IMR-90 (cell line): Measurements from ENCODE around the gene CACNA2D3. TPM values are rescaled to one million over a fixed set of nuclear protein-coding genes. Genes with fewer than 3 reads are reported as not detected.
"Not testable (repeated sequence)": the region's sequence is repeated elsewhere in the genome, so short reads cannot be mapped to it uniquely, and the experiment has no call there.

Experiments
- ATAC-seq: fragments of 200-7000 bp; cut with Tn5 transposase; 2 replicates; pipeline ENCODE4 v1.9.1; 2020; ENCODE audit warnings: low read depth, mild to moderate bottlenecking, moderate library complexity
- BruUV-seq: library from RNA; stranded (reverse); fragments of 400-500 nt; replicated peaks from 2 replicates; lab custom pipeline; 2021; lab: Mats Ljungman, UMichigan
- CTCF ChIA-PET: fragments of 300-600 bp; formaldehyde crosslinking; extraction: SDS; loops from one replicate; lab custom pipeline; 2021; ENCODE audit warnings: antibody characterized with exemption; lab: Yijun Ruan, JAX
- POLR2A ChIA-PET: fragments of 300-600 bp; sonication (Branson Sonifier 250); formaldehyde crosslinking; loops from one replicate; lab custom pipeline; 2022; ENCODE audit warnings: antibody characterized with exemption; ENCODE audit not compliant: unreplicated experiment; lab: Charles Lee
- DNase-seq: peaks from one replicate; pipeline ENCODE4 v3.0.0; 2013
- H2AFZ ChIP-seq: replicated peaks from 2 replicates; pipeline ENCODE3; 2013; ENCODE audit warnings: low read length, mild to moderate bottlenecking; ENCODE audit not compliant: poor library complexity
- H2AK5ac ChIP-seq: 2 replicates; pipeline ENCODE4 v1.6.1; 2013; ENCODE audit warnings: low read depth, low read length, inconsistent platforms
- H2AK9ac ChIP-seq: replicated peaks from 2 replicates; pipeline ENCODE3; 2013; ENCODE audit warnings: mild to moderate bottlenecking, low read depth, low read length, moderate library complexity; ENCODE audit not compliant: poor library complexity
- H2BK120ac ChIP-seq: 2 replicates; pipeline ENCODE4 v1.6.1; 2013; ENCODE audit warnings: low read depth, low read length, inconsistent platforms
- H2BK15ac ChIP-seq: 3 replicates; pipeline ENCODE4 v1.6.1; 2013; ENCODE audit warnings: low read depth, low read length, inconsistent platforms
- H2BK20ac ChIP-seq: 2 replicates; pipeline ENCODE4 v1.6.1; 2013; ENCODE audit warnings: low read depth, mild to moderate bottlenecking, inconsistent platforms, low read length, moderate library complexity
- H2BK5ac ChIP-seq: 2 replicates; pipeline ENCODE4 v1.6.1; 2013; ENCODE audit warnings: mild to moderate bottlenecking, low read depth, low read length, inconsistent platforms; ENCODE audit not compliant: poor library complexity, severe bottlenecking
- H3K14ac ChIP-seq: replicated peaks from 2 replicates; pipeline ENCODE4 v1.6.1; 2013; ENCODE audit warnings: low read depth, low read length, inconsistent platforms
- H3K18ac ChIP-seq: 2 replicates; pipeline ENCODE4 v1.6.1; 2013; ENCODE audit warnings: low read depth, low read length, control low read depth
- H3K23ac ChIP-seq: 2 replicates; pipeline ENCODE4 v1.6.1; 2013; ENCODE audit warnings: low read depth, low read length, inconsistent platforms
- H3K27ac ChIP-seq: 2 replicates; pipeline ENCODE4 v1.5.1; 2013; ENCODE audit warnings: mild to moderate bottlenecking, control low read depth, low read length; ENCODE audit not compliant: insufficient read depth
- H3K27me3 ChIP-seq: 2 replicates; pipeline ENCODE4 v1.6.1; 2013; ENCODE audit warnings: low read length; ENCODE audit not compliant: control insufficient read depth, insufficient read depth
- H3K36me3 ChIP-seq: 2 replicates; pipeline ENCODE4 v1.6.1; 2013; ENCODE audit warnings: low read length, mixed read lengths; ENCODE audit not compliant: control insufficient read depth, insufficient read depth
- H3K4ac ChIP-seq: 2 replicates; pipeline ENCODE4 v1.6.1; 2013; ENCODE audit warnings: low read depth, low read length, inconsistent platforms
- H3K4me1 ChIP-seq: 2 replicates; pipeline ENCODE4 v1.6.1; 2013; ENCODE audit warnings: low read length, mixed read lengths; ENCODE audit not compliant: control insufficient read depth, insufficient read depth
- H3K4me2 ChIP-seq: 2 replicates; pipeline ENCODE4 v1.6.1; 2013; ENCODE audit warnings: low read depth, mild to moderate bottlenecking, control low read depth, low read length, moderate library complexity
- H3K4me3 ChIP-seq: 2 replicates; pipeline ENCODE4 v1.5.1; 2013; ENCODE audit warnings: low read depth, mild to moderate bottlenecking, control low read depth, low read length, moderate library complexity; ENCODE audit not compliant: insufficient read depth
- H3K56ac ChIP-seq: 2 replicates; pipeline ENCODE4 v1.6.1; 2013; ENCODE audit warnings: low read length, inconsistent platforms; ENCODE audit not compliant: insufficient read depth; ENCODE audit errors: extremely low read depth
- H3K79me1 ChIP-seq, 2 experiments: 2 replicates each; pipeline ENCODE4 v1.6.1; 2013; ENCODE audit warnings: low read length in 2 of 2, inconsistent platforms in 1 of 2, low read depth in 1 of 2
- H3K9ac ChIP-seq: 2 replicates; pipeline ENCODE4 v1.6.1; 2013; ENCODE audit warnings: low read depth, low read length, control low read depth
- H3K9me1 ChIP-seq: 2 replicates; pipeline ENCODE4 v1.6.1; 2013; ENCODE audit warnings: low read length, inconsistent platforms; ENCODE audit not compliant: insufficient read depth
- H3K9me3 ChIP-seq: 2 replicates; pipeline ENCODE4 v1.6.1; 2013; ENCODE audit warnings: low read length; ENCODE audit not compliant: control insufficient read depth, insufficient read depth
- H4K20me1 ChIP-seq: 2 replicates; pipeline ENCODE4 v1.6.1; 2013; ENCODE audit warnings: low read length, inconsistent platforms; ENCODE audit not compliant: insufficient read depth
- H4K5ac ChIP-seq: 2 replicates; pipeline ENCODE4 v1.6.1; 2013; ENCODE audit warnings: mild to moderate bottlenecking, low read depth, low read length, control low read depth
- H4K8ac ChIP-seq, 2 experiments: 2 replicates each; pipeline ENCODE4 v1.6.1; 2013; ENCODE audit warnings: low read depth in 2 of 2, low read length in 2 of 2, control low read depth in 1 of 2, inconsistent platforms in 1 of 2
- H4K91ac ChIP-seq: 2 replicates; pipeline ENCODE4 v1.6.1; 2013; ENCODE audit warnings: low read depth, low read length, inconsistent platforms; ENCODE audit not compliant: insufficient read depth
- WGBS, 2 experiments: methylation state at CpG; one replicate each; pipeline versions ENCODE4 v1.1.5 to v1.1.7; 2013; ENCODE audit warnings: missing lambda C conversion rate in 2 of 2; ENCODE audit not compliant: insufficient read length in 1 of 2; ENCODE audit errors: extremely low coverage in 2 of 2; 5-methylcytosine and 5-hydroxymethylcytosine counted together
- dilution Hi-C: fragments of 300-500 bp; cut with HindIII; formaldehyde crosslinking; loops from one replicate; pipeline ENCODE4 v1.14.3; 2018; ENCODE audit warnings: low sequenced_read_pairs; ENCODE audit not compliant: unreplicated experiment
- in situ Hi-C: fragments of 300-500 bp; cut with MboI; formaldehyde crosslinking; loops from 3 replicates; pipeline ENCODE4 v1.14.3; 2019; ENCODE audit warnings: low sequenced_read_pairs, inconsistent platforms, mixed read lengths
- intact Hi-C: fragments of 100-400 bp; cut with micrococcal nuclease; formaldehyde crosslinking; loops from 2 replicates; pipeline ENCODE4 v1.10.0; 2022
- polyA plus RNA-seq, 3 experiments: library from polyadenylated mRNA; depleted of rRNA; stranded (reverse); fragments of >200 nt; gene quantifications; 2 replicates each; pipeline ENCODE4 v1.2.3, GENCODE V29; 2012; ENCODE audit warnings: low replicate concordance in 1 of 3
- total RNA-seq: library from RNA; depleted of rRNA; stranded (reverse); fragments of >200 nt; gene quantifications from 2 replicates; pipeline ENCODE4 v1.2.3, GENCODE V29; 2012

The CACNA2D3 gene
- total and polyA plus RNA-seq, 2 of the 4 experiments (the other 2 are of a cell fraction) = 0.36 to 0.41 TPM

DNA sequence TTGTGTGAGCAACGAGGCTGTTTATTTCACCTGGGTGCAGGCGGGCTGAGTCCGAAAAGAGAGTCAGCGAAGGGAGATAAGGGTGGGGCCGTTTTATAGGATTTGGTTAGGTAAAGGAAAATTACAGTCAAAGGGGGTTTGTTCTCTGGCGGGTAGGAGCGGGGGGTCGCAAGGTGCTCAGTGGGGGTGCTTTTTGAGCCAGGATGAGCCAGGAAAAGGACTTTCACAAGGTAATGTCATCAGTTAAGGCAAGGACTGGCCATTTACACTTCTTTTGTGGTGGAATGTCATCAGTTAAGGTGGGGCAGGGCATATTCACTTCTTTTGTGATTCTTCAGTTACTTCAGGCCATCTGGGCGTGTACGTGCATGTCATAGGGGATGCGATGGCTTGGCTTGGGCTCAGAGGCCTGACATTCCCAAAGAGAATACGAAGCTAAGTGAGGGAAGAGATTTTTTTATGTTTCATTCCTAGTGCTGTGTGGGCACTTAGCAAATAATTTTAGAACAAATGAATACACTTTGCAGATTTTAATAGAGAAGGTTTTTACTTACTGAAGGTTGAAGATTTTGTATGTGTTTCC is 517.5 kb downstream of the CACNA2D3 start:
- H3K9me1 ChIP-seq, H3K23ac ChIP-seq, BruUV-seq, H2BK20ac ChIP-seq, intact Hi-C loops, H3K14ac ChIP-seq, H3K9me3 ChIP-seq, DNase-seq, H3K18ac ChIP-seq, H3K36me3 ChIP-seq, H2AFZ ChIP-seq, H4K20me1 ChIP-seq, H4K8ac ChIP-seq, H2BK5ac ChIP-seq, H3K4me3 ChIP-seq, H3K4me2 ChIP-seq, H3K9ac ChIP-seq, POLR2A ChIA-PET, dilution Hi-C loops, H2BK15ac ChIP-seq, H2AK5ac ChIP-seq, H2BK120ac ChIP-seq, CTCF ChIA-PET, H3K27ac ChIP-seq, H3K4ac ChIP-seq, H3K27me3 ChIP-seq, H2AK9ac ChIP-seq, H4K91ac ChIP-seq, in situ Hi-C loops, ATAC-seq, H3K4me1 ChIP-seq, H4K5ac ChIP-seq, H3K79me1 ChIP-seq, H3K56ac ChIP-seq: not testable (repeated sequence)
- WGBS, 2 experiments = no CpG with 5 or more reads among the region's 12 CpGs
